Lung (tissue), 12 donors: Measurements from ENCODE around the gene KCND3. TPM values are rescaled to one million over a fixed set of nuclear protein-coding genes. Genes with fewer than 3 reads are reported as not detected.

ENCODE experiments used
- ATAC-seq: fragments of 200-7000 bp; cut with Tn5 transposase; one replicate; pipeline ENCODE4 v1.9.1; 2020; ENCODE audit warnings: moderate number of reproducible peaks; ENCODE audit not compliant: insufficient read depth, low FRiP score
- DNase-seq, 3 donors: peaks; one replicate each; pipeline ENCODE4 v3.0.0-alpha.2; 2013 to 2017
- H3K27ac ChIP-seq, 2 donors: one replicate each; pipeline ENCODE4 v1.5.1; 2013; ENCODE audit warnings: mild to moderate bottlenecking in 2 of 2, moderate library complexity in 2 of 2, control low read depth in 1 of 2, inconsistent platforms in 1 of 2, low read depth in 1 of 2, low read length in 1 of 2
- H3K27me3 ChIP-seq, 3 donors: one replicate each; pipeline ENCODE4 v1.5.1; 2013; ENCODE audit warnings: low read length in 2 of 3; ENCODE audit not compliant: control insufficient read depth in 3 of 3, insufficient read depth in 3 of 3
- H3K36me3 ChIP-seq, 4 donors: one replicate each; pipeline ENCODE4 v1.5.1; 2013; ENCODE audit warnings: low read length in 4 of 4, mild to moderate bottlenecking in 1 of 4, moderate library complexity in 1 of 4; ENCODE audit not compliant: control insufficient read depth in 4 of 4, insufficient read depth in 4 of 4
- H3K4me1 ChIP-seq, 5 donors: one replicate each; pipeline ENCODE4 v1.5.1; 2013; ENCODE audit warnings: low read length in 5 of 5, mild to moderate bottlenecking in 2 of 5, moderate library complexity in 1 of 5; ENCODE audit not compliant: control insufficient read depth in 5 of 5, insufficient read depth in 5 of 5
- H3K4me3 ChIP-seq: one replicate; pipeline ENCODE4 v1.5.1; 2013; ENCODE audit warnings: mild to moderate bottlenecking, control low read depth, moderate library complexity
- H3K9ac ChIP-seq, 2 donors: one replicate each; pipeline ENCODE4 v1.5.1; 2013; ENCODE audit warnings: low read length in 2 of 2, control low read depth in 1 of 2; ENCODE audit not compliant: insufficient read depth in 1 of 2
- H3K9me3 ChIP-seq, 4 donors: one replicate each; pipeline ENCODE4 v1.5.1; 2013; ENCODE audit warnings: low read length in 3 of 4, mild to moderate bottlenecking in 1 of 4, moderate library complexity in 1 of 4; ENCODE audit not compliant: control insufficient read depth in 4 of 4, insufficient read depth in 3 of 4
- CTCF ChIP-seq: IDR thresholded peaks from 2 replicates; pipeline ENCODE4 v1.5.1; 2012; ENCODE audit warnings: mild to moderate bottlenecking; ENCODE audit errors: control extremely low read depth, extremely low read depth
- WGBS, 2 donors: extraction: QIAGEN DNeasy Blood & Tissue Kit; methylation state at CpG; one replicate each; pipeline ENCODE4 v1.1.7; 2013; 5-methylcytosine and 5-hydroxymethylcytosine counted together
- polyA plus RNA-seq, 2 donors: library from polyadenylated mRNA; stranded (reverse); fragments of 200-250 nt; gene quantifications; one replicate each; pipeline ENCODE4 v1.2.1, GENCODE V29; 2013
- total RNA-seq, 2 donors: library from RNA; depleted of rRNA in 1 of 2; stranded (reverse); fragments of >200 nt in 1 of 2; gene quantifications; one replicate each; pipeline ENCODE4 v1.2.1, GENCODE V29; 2014 to 2021
- donor health status: control.
- donor health status: control.
- donor health status: Bipolar disorder and iron deficiency.
- donor health status: healthy.
- donor health status: DM: yes; HTN: yes; CAD: no.

The KCND3 gene
- total and polyA plus RNA-seq, 4 donors = 1.3 to 12.1 (median 4.9) TPM

DNA sequence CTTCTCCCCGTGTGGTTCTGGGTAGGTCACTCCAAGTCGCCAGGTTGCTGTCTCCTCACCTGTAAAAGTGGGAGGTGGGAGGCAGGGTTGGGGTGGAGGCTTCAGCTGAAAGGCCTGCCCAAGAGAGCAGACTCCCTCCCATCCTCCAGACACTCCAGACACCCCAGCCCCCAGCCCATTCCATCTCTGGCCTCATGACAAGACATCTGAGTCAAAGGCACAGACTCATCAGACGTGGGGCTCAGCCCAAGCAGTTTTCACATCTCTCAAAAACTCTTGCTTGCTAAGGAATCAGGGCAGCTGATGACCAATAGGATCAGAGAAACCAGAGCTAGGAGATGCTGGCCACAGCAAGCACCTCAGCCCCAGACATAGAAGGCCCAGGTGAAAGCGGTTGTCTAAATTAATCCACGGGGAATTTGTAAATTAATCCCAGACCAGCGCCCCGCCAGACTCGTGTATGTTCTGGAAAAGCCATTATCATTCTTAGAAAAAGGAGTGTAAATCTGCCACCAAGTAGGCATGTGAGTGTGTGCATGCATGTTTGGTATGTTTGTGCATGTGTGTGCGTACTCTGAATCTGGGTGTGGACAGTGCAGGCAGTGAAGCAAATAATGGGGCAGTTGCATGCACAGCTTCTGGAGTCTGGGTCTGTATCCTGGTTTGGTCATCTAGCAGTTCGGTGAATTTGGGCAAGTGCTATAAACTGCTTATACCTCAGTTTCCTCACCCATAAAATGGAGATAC, 55.2 kb downstream of the KCND3 start:
- DNase-seq = no peak
- 90 to 91% methylated on average over 10 of the region's 10 CpGs for WGBS, 2 donors

GRCh38 chr1:111930356-111930755, 59.1 kb downstream of the KCND3 start:
- Histone ChIP-seq H3K9ac (no peak overlapping the region), H3K27me3 (peaks cover 0 to 2% (median 0%) of the 10 kb centered on the region in 3 donors), H3K4me3 (no peak overlapping the region), H3K4me1 (peaks cover 0 to 2% (median 0%) of the 10 kb centered on the region in 5 donors), H3K27ac (no peak overlapping the region), H3K9me3 (no peaks in the 10 kb centered on the region), H3K36me3 (no peaks in the 10 kb centered on the region)
- ATAC-seq (no peak), DNase-seq (no peak)
- TF ChIP-seq CTCF = no peak
- 76 to 85% methylated on average over 3 of the region's 3 CpGs for WGBS, 2 donors

More for the DNA sequence above, 55.2 kb downstream of the KCND3 start:
- no peaks in the 10 kb centered on the region for H3K9me3 ChIP-seq
- no peak for ATAC-seq
- no peak overlapping the region for H3K27ac ChIP-seq
- H3K9ac ChIP-seq = no peak overlapping the region
- no peak overlapping the region for H3K4me3 ChIP-seq
- peaks cover 0 to 7% (median 0%) of the 10 kb centered on the region in 5 donors for H3K4me1 ChIP-seq
- TF ChIP-seq CTCF = no peak
- H3K36me3 ChIP-seq = no peaks in the 10 kb centered on the region
- peaks cover 0 to 5% (median 0%) of the 10 kb centered on the region in 3 donors for H3K27me3 ChIP-seq

- H3K27me3 ChIP-seq = peaks cover 0 to 2% (median 0%) of the 10 kb centered on the region in 3 donors
- H3K4me3 ChIP-seq = no peak overlapping the region
- no peaks in the 10 kb centered on the region for H3K9me3 ChIP-seq
- no peak overlapping the region for H3K9ac ChIP-seq
- no peak for DNase-seq
- H3K36me3 ChIP-seq = no peaks in the 10 kb centered on the region
- TF ChIP-seq CTCF = no peak
- H3K4me1 ChIP-seq = no peaks in the 10 kb centered on the region
- no peak overlapping the region for H3K27ac ChIP-seq
- ATAC-seq = no peak
- 86% methylated on average over 4 of the region's 4 CpGs for WGBS, 2 donors
These were observed 60.9 kb downstream of the KCND3 start for GRCh38 chr1:111928531-111928930.

DNA sequence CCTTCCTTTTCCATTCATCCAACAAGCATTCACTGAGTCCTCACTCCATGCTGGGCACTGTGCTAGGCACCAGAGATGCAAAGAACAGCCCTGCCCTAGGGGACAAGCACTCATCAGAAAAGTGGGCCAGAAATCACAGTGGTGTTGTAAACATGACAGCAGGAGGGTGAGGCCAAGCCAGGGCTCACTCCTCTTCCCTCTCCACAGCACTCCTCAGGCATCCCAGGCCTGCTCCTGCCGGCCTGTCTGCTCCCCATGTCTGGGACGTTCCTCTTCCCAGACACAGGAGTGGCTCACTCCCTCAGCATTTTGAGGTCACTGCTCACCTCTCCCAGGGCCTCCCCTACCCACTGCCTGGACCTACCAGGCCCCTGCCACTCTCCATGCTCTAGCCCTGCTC, 61.8 kb downstream of the KCND3 start:
- H3K9me3 ChIP-seq = no peaks in the 10 kb centered on the region
- no peak overlapping the region for H3K27ac ChIP-seq
- ATAC-seq (no peak), DNase-seq (no peak)
- H3K9ac ChIP-seq = no peak overlapping the region
- TF ChIP-seq CTCF = no peak
- H3K4me1 ChIP-seq = no peaks in the 10 kb centered on the region
- WGBS, 2 donors = 76 to 100% methylated on average over 2 of the region's 2 CpGs
- no peaks in the 10 kb centered on the region for H3K36me3 ChIP-seq
- no peak overlapping the region for H3K4me3 ChIP-seq
- H3K27me3 ChIP-seq = peaks cover 0 to 2% (median 0%) of the 10 kb centered on the region in 3 donors
